GM10847 (cell line): Measurements from ENCODE around the gene DDX24.

Experiments
- POLR2A ChIP-seq: IDR thresholded peaks from 2 replicates; pipeline ENCODE4 v1.6.1; 2011; ENCODE audit not compliant: insufficient read length; ENCODE audit errors: extremely low read depth

DDX24 gene, protein sequence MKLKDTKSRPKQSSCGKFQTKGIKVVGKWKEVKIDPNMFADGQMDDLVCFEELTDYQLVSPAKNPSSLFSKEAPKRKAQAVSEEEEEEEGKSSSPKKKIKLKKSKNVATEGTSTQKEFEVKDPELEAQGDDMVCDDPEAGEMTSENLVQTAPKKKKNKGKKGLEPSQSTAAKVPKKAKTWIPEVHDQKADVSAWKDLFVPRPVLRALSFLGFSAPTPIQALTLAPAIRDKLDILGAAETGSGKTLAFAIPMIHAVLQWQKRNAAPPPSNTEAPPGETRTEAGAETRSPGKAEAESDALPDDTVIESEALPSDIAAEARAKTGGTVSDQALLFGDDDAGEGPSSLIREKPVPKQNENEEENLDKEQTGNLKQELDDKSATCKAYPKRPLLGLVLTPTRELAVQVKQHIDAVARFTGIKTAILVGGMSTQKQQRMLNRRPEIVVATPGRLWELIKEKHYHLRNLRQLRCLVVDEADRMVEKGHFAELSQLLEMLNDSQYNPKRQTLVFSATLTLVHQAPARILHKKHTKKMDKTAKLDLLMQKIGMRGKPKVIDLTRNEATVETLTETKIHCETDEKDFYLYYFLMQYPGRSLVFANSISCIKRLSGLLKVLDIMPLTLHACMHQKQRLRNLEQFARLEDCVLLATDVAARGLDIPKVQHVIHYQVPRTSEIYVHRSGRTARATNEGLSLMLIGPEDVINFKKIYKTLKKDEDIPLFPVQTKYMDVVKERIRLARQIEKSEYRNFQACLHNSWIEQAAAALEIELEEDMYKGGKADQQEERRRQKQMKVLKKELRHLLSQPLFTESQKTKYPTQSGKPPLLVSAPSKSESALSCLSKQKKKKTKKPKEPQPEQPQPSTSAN

DNA sequence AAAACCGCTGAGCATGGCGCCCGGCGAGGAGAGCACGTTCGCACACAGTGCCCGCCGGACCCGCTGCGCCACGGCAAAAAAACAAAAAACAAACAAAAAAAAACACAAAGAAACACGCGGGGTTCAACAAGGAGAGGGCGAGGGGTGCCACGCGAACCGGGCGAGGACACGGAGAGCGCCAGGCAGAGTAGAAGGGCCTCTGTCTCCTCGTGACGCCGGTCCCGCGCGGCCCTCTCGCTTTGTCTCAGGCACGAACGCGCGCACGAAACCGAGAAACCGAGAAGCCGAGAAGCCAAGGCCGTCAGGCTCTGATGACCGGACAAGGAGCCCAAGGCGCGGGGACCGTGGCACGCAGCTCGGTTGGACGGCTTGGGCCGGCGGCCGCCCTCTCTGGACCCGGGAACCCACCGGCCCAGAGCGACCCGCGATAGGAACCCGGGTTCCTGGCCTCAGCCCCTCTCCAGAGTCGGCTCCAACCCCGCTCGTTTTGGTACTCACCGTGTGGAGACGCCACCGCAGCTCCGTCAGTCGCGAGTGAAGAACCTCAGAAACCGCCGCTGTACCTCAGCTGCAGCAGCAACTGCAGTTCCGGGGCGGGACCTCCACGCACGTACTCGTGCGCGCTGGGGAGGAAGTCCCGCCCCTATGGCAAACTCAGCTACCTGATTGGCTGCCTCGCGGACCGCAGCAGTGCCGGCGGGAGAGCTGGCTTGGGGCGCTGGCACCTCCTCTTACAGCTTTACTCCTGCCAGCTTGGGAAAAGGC, at the start of gene DDX24, which contains the start of gene IFI27L1:
DDX24 (minus strand) TSS at position 582 of the 765 bp plus-strand sequence. CDS start 1,460 bp downstream, outside the sequence.
IFI27L1 (plus strand) TSS at position 690 of the 765 bp plus-strand sequence. CDS start 15,628 bp downstream, outside the sequence.
- peak; percentile 92 for TF ChIP-seq POLR2A

DNA sequence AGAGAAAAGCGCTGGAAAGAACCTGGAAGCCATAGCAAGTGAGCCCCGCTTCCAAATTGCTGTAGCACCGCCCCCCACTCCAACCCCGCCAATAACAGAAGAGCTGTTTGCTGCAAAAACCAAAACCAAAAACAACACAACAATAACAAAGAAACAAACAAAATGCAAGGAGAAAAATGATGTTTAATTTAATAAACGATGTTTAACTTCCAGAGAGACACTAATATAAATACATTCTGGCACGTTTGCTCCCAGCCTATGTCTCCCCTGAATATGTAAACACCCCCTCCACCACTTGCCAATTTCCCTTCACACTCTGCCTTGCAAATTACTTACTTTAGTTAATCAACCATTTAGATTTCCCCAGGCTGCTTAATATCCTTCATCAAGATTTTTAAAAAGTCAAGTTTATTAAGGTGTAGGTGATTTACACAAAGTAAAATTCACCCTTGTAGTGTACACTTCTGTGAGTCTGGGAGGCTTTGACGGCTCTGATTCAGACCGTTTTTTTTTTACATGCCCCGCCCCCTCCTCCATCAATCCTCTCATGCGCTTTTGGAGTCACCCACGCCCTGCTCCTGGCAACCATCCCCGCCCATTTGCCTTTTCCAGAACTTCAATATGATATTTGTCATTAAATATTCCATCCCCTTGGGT, 48.9 kb upstream of the DDX24 start:
- no peak for TF ChIP-seq POLR2A

- peak; percentile 53 for TF ChIP-seq POLR2A
These were observed 48.2 kb upstream of the DDX24 start, which contains the start of gene IFI27L2 for GRCh38 chr14:94129111-94129757. IFI27L2 (minus strand) TSS chr14:94129604; CDS start chr14:94129564, 40 bp downstream.

- TF ChIP-seq POLR2A: no peak
These were observed 47.3 kb upstream of the DDX24 start for GRCh38 chr14:94128216-94128839.

DNA sequence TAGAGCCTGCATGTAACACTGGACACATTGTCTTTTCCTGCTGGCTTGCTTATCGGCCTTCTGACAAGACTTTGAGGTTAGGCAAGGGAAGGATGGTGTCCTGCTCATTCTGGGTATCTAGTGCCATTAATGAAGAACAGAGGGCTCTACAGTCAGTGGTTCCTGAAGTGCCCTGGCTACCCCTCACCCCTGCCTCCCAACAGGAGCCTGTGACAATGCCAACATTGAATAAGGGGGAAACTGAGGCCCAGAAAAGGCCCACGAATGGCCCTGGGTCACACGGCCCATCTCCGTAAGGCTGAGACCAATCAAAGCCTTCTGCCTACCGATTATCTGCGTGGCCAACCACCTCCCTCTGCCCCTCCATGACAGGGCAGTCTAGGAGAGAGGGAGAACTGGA, 46.3 kb upstream of the DDX24 start:
- no peak for TF ChIP-seq POLR2A

DNA sequence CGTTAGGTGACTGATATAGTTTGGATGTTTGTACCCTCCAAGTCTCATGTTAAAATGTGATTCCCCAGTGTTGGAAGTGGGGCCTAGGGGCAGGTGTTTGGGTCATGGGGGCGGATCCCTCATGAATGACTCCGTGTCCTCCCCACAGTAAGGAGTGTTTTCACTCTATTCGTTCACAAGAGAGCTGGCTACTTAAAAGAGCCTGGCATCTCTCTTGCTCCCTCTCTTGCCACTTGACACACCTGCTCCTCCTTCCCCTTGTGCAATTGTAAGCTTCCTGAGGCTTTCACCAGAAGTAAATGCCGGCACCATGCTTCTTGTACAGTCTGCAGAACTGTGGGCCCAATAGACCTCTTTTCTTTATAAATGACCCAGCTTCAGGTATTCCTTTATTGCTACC, 45.8 kb upstream of the DDX24 start:
- no peak for TF ChIP-seq POLR2A

- no peak for TF ChIP-seq POLR2A
These were observed 45.3 kb upstream of the DDX24 start for GRCh38 chr14:94126419-94126677.

- TF ChIP-seq POLR2A: no peak
These were observed 44.8 kb upstream of the DDX24 start for GRCh38 chr14:94125659-94126418.

DNA sequence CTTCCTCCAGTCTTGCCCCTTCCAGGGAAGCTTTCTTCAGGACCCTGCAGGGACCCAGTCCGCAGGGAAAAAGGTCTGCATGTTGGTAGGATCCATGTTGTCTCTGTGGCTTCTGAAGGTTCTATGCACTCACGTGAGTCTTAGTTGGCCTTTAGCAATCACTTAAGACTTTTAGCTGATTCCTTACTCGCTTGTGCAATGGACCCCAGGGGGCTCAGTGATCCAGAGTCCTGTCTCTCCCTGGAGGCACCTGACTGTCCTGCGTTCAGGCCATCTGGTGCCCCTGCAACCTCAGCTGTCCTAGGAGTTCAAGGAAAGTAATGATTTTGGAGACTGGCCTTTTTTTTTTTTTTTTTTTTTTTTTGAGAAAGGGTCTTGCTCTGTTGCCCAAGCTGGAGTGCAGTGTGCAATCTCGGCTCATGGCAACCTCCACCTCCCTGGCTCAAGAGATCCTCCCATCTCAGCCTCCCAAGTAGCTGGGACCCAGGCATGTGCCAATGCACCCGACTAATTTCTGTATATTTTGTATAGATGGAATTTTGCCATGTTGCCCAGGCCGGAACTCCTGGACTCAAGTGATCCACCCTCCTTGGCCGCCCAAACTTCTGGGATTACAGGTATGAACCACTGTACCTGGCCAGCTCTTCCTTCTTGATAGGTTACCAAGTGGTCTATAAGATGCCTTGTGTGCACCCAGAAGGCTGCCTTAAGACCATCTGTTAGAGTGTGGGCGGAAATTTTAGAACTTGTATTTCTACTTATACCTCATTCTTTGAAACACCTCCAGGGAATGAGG, 43.8 kb upstream of the DDX24 start:
- TF ChIP-seq POLR2A: no peak

DNA sequence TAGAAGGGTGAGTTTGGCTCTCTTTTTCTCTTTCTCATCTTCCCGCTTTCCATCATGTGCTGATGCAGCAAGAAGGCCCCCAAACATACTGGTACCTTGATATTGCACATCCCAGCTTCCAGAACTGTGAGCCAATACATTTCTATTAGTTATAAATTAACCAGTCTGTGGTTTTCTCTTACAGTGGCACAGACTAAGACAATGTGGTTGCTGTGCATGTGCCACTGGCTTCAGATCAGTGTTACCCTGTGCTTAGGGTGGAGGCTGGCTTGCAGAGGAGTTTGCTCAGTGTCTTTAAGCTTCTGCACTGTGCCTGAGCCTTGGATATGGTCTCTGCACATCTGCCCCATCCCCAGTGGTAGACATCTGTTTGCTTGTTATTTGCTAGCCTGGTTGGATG, 42.9 kb upstream of the DDX24 start:
- no peak for TF ChIP-seq POLR2A

- no peak for TF ChIP-seq POLR2A
These were observed 42.3 kb upstream of the DDX24 start for GRCh38 chr14:94123296-94123695.

- TF ChIP-seq POLR2A: no peak
These were observed 41.4 kb upstream of the DDX24 start for GRCh38 chr14:94122438-94122837.
